HCT116 (cell line): ENCODE results near the gene ARSJ. TPM values are rescaled to one million over a fixed set of nuclear protein-coding genes. Genes with fewer than 3 reads are reported as not detected.
A peak's percentile ranks its signal among the peaks of the same experiment; 100 is the strongest.

Experiments
- ATAC-seq: fragments of 200-7000 bp; cut with Tn5 transposase; 2 replicates; pipeline ENCODE4 v1.9.1; 2020; ENCODE audit warnings: mild to moderate bottlenecking, moderate library complexity
- BruUV-seq: library from RNA; stranded (reverse); fragments of 400-500 nt; replicated peaks from 2 replicates; lab custom pipeline; 2021; lab: Mats Ljungman, UMichigan
- CTCF ChIA-PET: fragments of 300-600 bp; sonication (Branson Sonifier 250); formaldehyde crosslinking; loops from one replicate; lab custom pipeline; 2021; ENCODE audit warnings: antibody characterized with exemption; lab: Charles Lee
- POLR2A ChIA-PET: fragments of 300-600, 350-600 bp; sonication (Branson Sonifier 250); formaldehyde crosslinking; loops from one replicate; lab custom pipeline; 2021; ENCODE audit warnings: antibody characterized with exemption; lab: Charles Lee
- RAD21 ChIA-PET, 2 experiments: fragments of 300-600 bp; sonication (Branson Sonifier 250); formaldehyde crosslinking; loops; one replicate each; lab custom pipeline; 2023; ENCODE audit warnings: low total read pairs in 2 of 2; ENCODE audit not compliant: uncharacterized antibody in 2 of 2, unreplicated experiment in 2 of 2, low non-redundant PET in 1 of 2; lab: Charles Lee
- DNase-seq: peaks from one replicate; pipeline ENCODE4 v3.0.0-alpha.2; 2010; ENCODE audit warnings: low read depth, low spot score
- H2AFZ ChIP-seq: fragments of 200-600 bp; shearing (Covaris generic), sonication (generic); 2 replicates; pipeline ENCODE4 v1.6.1; 2017; ENCODE audit warnings: low read depth, mixed run types, mixed read lengths, antibody characterized with exemption, low read length; ENCODE audit not compliant: poor library complexity, severe bottlenecking
- H3K27ac ChIP-seq: 2 replicates; pipeline ENCODE4 v1.5.1; 2012; ENCODE audit warnings: low read depth, low read length
- H3K27me3 ChIP-seq: fragments of 200-600 bp; sonication (generic); 2 replicates; pipeline ENCODE4 v1.6.1; 2016; ENCODE audit warnings: mixed run types, low read length, mixed read lengths; ENCODE audit not compliant: insufficient read depth
- H3K36me3 ChIP-seq, 2 experiments: fragments of 200-500 bp in 1 of 2; fragments of 200-600 bp in 1 of 2; sonication (Bioruptor generic) in 1 of 2; sonication (generic) in 1 of 2; 2 replicates each; pipeline versions ENCODE4 v1.5.1 to v1.6.1; 2014 to 2016; ENCODE audit warnings: low read length in 2 of 2, inconsistent platforms in 1 of 2, mixed read lengths in 1 of 2, mixed run types in 1 of 2; ENCODE audit not compliant: insufficient read depth in 2 of 2, control insufficient read depth in 1 of 2
- H3K4me1 ChIP-seq, 2 experiments: fragments of 200-600 bp in 1 of 2; sonication (generic) in 1 of 2; 2 replicates each; pipeline versions ENCODE4 v1.5.1 to v1.6.1; 2012 to 2017; ENCODE audit warnings: low read length in 2 of 2, inconsistent platforms in 1 of 2, mild to moderate bottlenecking in 1 of 2, mixed read lengths in 1 of 2, mixed run types in 1 of 2, moderate library complexity in 1 of 2; ENCODE audit not compliant: insufficient read depth in 2 of 2, control insufficient read depth in 1 of 2
- H3K4me2 ChIP-seq: fragments of 200-600 bp; sonication (generic); 2 replicates; pipeline ENCODE4 v1.6.1; 2017; ENCODE audit warnings: mixed run types, low read length, mixed read lengths
- H3K4me3 ChIP-seq, 2 experiments: fragments of 200-600 bp in 1 of 2; sonication (generic) in 1 of 2; replicated peaks in 1 of 2; 2 replicates each; pipeline ENCODE4 v1.5.1; 2011 to 2016; ENCODE audit warnings: low read length in 2 of 2, control low read depth in 1 of 2, low read depth in 1 of 2, mild to moderate bottlenecking in 1 of 2, mixed read lengths in 1 of 2, mixed run types in 1 of 2
- H3K79me2 ChIP-seq: fragments of 200-600 bp; sonication (generic); 2 replicates; pipeline ENCODE4 v1.6.1; 2017; ENCODE audit warnings: mild to moderate bottlenecking, mixed run types, low read length, moderate library complexity, mixed read lengths; ENCODE audit not compliant: insufficient read depth
- H3K9ac ChIP-seq: fragments of 200-600 bp; sonication (generic); 2 replicates; pipeline ENCODE4 v1.6.1; 2016; ENCODE audit warnings: low read length, mixed read lengths
- H3K9me2 ChIP-seq: fragments of 200-600 bp; sonication (generic), shearing (Covaris generic); 2 replicates; pipeline ENCODE4 v1.6.1; 2017; ENCODE audit warnings: mixed run types, mild to moderate bottlenecking, moderate library complexity; ENCODE audit not compliant: insufficient read depth
- H3K9me3 ChIP-seq, 2 experiments: fragments of 200-500 bp in 1 of 2; fragments of 200-600 bp in 1 of 2; sonication (Bioruptor generic) in 1 of 2; sonication (generic) in 1 of 2; 2 replicates each; pipeline ENCODE4 v1.6.1; 2014 to 2017; ENCODE audit warnings: low read length in 2 of 2, mixed read lengths in 2 of 2, inconsistent platforms in 1 of 2, low read depth in 1 of 2, mild to moderate bottlenecking in 1 of 2, mixed run types in 1 of 2, moderate library complexity in 1 of 2; ENCODE audit not compliant: control insufficient read depth in 1 of 2, insufficient read depth in 1 of 2
- H4K20me1 ChIP-seq: fragments of 200-600 bp; sonication (generic), shearing (Covaris generic); 2 replicates; pipeline ENCODE4 v1.6.1; 2017; ENCODE audit warnings: mixed run types, mild to moderate bottlenecking, moderate library complexity; ENCODE audit not compliant: insufficient read depth
- CBX3 ChIP-seq: IDR thresholded peaks from 2 replicates; pipeline ENCODE4 v1.6.1; 2012; ENCODE audit warnings: low read depth
- CEBPB ChIP-seq: IDR thresholded peaks from 2 replicates; pipeline ENCODE4 v1.6.1; 2012; ENCODE audit warnings: low read depth
- EGR1 ChIP-seq: IDR thresholded peaks from 2 replicates; pipeline ENCODE4 v1.6.1; 2012; ENCODE audit warnings: low read depth
- EZH2phosphoT487 ChIP-seq: fragments of 200-600 bp; IDR thresholded peaks from 2 replicates; pipeline ENCODE4 v1.6.1; 2018; ENCODE audit warnings: antibody characterized with exemption, borderline replicate concordance
- JUND ChIP-seq: IDR thresholded peaks from 2 replicates; pipeline ENCODE4 v1.6.1; 2012
- SIN3A ChIP-seq: IDR thresholded peaks from 2 replicates; pipeline ENCODE4 v1.6.1; 2012; ENCODE audit warnings: low read depth
- TCF7L2 ChIP-seq: IDR thresholded peaks from 2 replicates; pipeline ENCODE4 v1.7.0; 2011; ENCODE audit warnings: borderline replicate concordance, inconsistent platforms; ENCODE audit not compliant: insufficient read depth, insufficient read length; ENCODE audit errors: extremely low read depth
- ZNF274 ChIP-seq: fragments of 200-500 bp; sonication (Bioruptor generic); IDR thresholded peaks from 2 replicates; pipeline ENCODE4 v1.6.1; 2014; ENCODE audit warnings: mild to moderate bottlenecking, low read depth, low read length, inconsistent platforms
- intact Hi-C: fragments of 100-400 bp; cut with micrococcal nuclease; formaldehyde crosslinking; loops from 2 replicates; pipeline ENCODE4 v1.10.0; 2022
- total RNA-seq: library from RNA; stranded (reverse); gene quantifications from one replicate; pipeline ENCODE4 v1.2.1, GENCODE V29; 2021; ENCODE audit not compliant: unreplicated experiment
- TF ChIP-seq, protein P1 (sequence below): IDR thresholded peaks from 2 replicates; pipeline ENCODE4 v1.6.1; 2012

Gene ARSJ
- total RNA-seq, 1 experiment from 2014 or later, result 2.3 TPM

DNA sequence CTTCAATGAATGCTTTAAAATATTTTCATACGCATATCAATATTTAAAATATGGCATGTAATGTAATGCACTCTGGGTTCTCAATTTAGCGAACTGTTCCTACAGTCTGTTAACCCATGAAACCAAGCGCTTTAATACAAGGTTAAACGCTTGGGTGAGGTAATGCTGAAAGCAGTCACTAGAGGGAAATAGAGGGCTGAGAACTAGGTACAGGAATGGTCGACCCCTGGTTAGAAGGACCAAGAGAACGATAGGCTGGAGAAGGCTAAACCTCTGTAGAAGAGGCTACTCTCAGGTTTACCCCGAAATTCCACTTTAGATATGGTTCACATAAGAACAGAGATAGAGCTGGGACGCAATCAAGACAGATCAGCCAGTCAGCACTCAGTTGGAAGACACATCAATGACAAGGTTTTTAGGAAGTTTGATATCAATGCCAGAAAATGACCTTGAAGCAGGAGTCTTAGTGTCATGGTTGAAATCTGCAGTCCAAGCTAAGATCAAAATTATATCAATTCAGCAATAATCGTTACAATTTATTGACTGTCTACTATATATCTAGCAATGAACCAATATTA lies 26.9 kb downstream of the ARSJ start (continued):
- TF ChIP-seq EGR1, result no peak

GRCh38 chr4:113951263-113951662 lies 28.2 kb downstream of the ARSJ start:
- Histone ChIP-seq H3K36me3 (no peaks in the 10 kb centered on the region), H3K4me2 (peak overlapping the region; percentile 31), H3K4me1 (peaks cover 0 to 14% of the 10 kb centered on the region in 2 experiments; a peak in 2 of 4 replicates), H3K4me3 (no peak overlapping the region), H3K9me3 (no peaks in the 10 kb centered on the region), H3K9me2 (no peaks in the 10 kb centered on the region), H4K20me1 (no peaks in the 10 kb centered on the region), H3K27ac (no peak overlapping the region), H3K27me3 (no peaks in the 10 kb centered on the region), H2AFZ (no peak overlapping the region), H3K9ac (no peak overlapping the region), H3K79me2 (no peaks in the 10 kb centered on the region)
- intact Hi-C loops, result loop anchor here (5.0 to 10.0 kb wide), 2 partner anchors 121 to 744 kb away; no protein-coding TSS in a partner anchor
- ATAC-seq (peak; percentile 62), DNase-seq (peak; percentile 45)
- TF ChIP-seq CEBPB, result peak; percentile 38; the same call in 1 of the 2 replicates
- TF ChIP-seq, protein P1, sequence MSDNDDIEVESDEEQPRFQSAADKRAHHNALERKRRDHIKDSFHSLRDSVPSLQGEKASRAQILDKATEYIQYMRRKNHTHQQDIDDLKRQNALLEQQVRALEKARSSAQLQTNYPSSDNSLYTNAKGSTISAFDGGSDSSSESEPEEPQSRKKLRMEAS, result peak; percentile 57
- peak; percentile 53; the same call in 1 of the 2 replicates for TF ChIP-seq JUND
- TF ChIP-seq SIN3A, result 0 out of 2 replicates have a peak, but pooled peaks have one; percentile 45
- TF ChIP-seq EZH2phosphoT487, result no peak
- peak; percentile 25; the same call in 1 of the 2 replicates for TF ChIP-seq CBX3
- TF ChIP-seq ZNF274, result no peak
- peak; percentile 90 for TF ChIP-seq TCF7L2
- no TSS peak for BruUV-seq
- RAD21 ChIA-PET, result interaction anchor here in 1 of 2 experiments (0.6 to 0.9 kb wide), 2 partner anchors 119 to 434 kb away, joined by 3 to 4 read pairs; no protein-coding TSS in a partner anchor
- POLR2A ChIA-PET, result interaction anchor here (1.5 kb wide), 1 partner anchor 8 kb away, joined by 4 read pairs; no protein-coding TSS in a partner anchor
- CTCF ChIA-PET, result interaction anchor here (0.8 to 3.7 kb wide), 6 partner anchors 13 to 556 kb away, joined by 3 to 25 read pairs (median 4); no protein-coding TSS in a partner anchor
